ENCODE data around the gene AMDHD1. TPM values are rescaled to one million over a fixed set of nuclear protein-coding genes. Genes with fewer than 3 reads are reported as not detected.

Gene AMDHD1
- total RNA-seq, 1 donor from 2014 or later: 0.42 TPM

DNA sequence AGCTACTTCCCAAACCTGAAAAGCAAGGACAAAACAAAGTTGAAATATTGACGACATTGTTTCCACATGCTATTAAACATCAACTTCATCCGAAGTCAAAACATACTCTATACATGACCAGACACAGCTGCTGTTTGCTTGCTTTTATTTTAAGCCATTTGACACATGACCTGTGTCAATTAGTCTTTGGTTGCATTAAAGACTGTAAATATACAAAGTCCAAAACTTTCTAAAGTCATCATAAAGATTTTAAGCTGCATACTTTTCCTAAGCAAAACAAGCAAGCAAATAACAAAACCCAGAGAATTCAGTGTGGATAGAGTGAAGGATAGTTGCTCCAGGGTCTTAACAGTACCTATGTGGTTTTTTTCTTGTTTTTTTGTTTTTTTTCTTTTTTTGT, 31.2 kb downstream of the AMDHD1 start:
- Mint-ChIP-seq H3K27ac (ENCODE audit: unreplicated experiment) (no peak overlapping the region), H3K4me3 (ENCODE audit: unreplicated experiment) (no peak overlapping the region), H3K4me1 (ENCODE audit: low read depth) (no peaks in the 10 kb centered on the region), H3K27me3 (ENCODE audit: low read depth) (no peaks in the 10 kb centered on the region), H3K36me3 (ENCODE audit: low read depth) (no peaks in the 10 kb centered on the region), H3K9me3 (ENCODE audit: low read depth) (no peaks in the 10 kb centered on the region)
- TF ChIP-seq, protein P1, sequence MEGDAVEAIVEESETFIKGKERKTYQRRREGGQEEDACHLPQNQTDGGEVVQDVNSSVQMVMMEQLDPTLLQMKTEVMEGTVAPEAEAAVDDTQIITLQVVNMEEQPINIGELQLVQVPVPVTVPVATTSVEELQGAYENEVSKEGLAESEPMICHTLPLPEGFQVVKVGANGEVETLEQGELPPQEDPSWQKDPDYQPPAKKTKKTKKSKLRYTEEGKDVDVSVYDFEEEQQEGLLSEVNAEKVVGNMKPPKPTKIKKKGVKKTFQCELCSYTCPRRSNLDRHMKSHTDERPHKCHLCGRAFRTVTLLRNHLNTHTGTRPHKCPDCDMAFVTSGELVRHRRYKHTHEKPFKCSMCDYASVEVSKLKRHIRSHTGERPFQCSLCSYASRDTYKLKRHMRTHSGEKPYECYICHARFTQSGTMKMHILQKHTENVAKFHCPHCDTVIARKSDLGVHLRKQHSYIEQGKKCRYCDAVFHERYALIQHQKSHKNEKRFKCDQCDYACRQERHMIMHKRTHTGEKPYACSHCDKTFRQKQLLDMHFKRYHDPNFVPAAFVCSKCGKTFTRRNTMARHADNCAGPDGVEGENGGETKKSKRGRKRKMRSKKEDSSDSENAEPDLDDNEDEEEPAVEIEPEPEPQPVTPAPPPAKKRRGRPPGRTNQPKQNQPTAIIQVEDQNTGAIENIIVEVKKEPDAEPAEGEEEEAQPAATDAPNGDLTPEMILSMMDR (IDR thresholded peaks at IDR 0.05): no peak
- DNase-seq (ENCODE audit: low spot score): no peak

DNA sequence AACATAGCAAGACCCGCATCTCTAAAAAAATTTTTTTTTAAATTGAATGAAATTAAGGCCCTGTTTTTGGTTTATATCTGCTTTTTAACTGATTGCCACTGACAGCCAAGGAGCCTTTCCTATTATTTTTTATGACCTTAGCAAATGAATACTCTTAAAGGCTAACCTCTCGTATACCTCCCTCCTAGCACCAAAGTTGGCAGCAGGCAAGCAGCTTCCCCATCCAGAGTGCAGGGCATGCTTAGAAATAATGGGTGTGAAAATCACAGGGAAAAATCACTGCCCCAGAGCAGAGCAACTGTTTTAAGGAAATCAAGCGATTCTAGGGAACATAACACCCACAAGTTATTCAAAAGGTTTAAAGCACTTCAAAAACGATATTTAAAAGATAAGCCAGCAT, 32.4 kb downstream of the AMDHD1 start:
- H3K4me3 Mint-ChIP-seq (ENCODE audit: unreplicated experiment): no peak overlapping the region
- H3K4me1 Mint-ChIP-seq (ENCODE audit: low read depth): no peaks in the 10 kb centered on the region
- TF ChIP-seq, protein P1 (IDR thresholded peaks at IDR 0.05): no peak
- H3K27ac Mint-ChIP-seq (ENCODE audit: unreplicated experiment): no peak overlapping the region
- no peaks in the 10 kb centered on the region for H3K36me3 Mint-ChIP-seq (ENCODE audit: low read depth)
- no peaks in the 10 kb centered on the region for H3K9me3 Mint-ChIP-seq (ENCODE audit: low read depth)
- DNase-seq (ENCODE audit: low spot score): no peak
- H3K27me3 Mint-ChIP-seq (ENCODE audit: low read depth): no peaks in the 10 kb centered on the region

DNA sequence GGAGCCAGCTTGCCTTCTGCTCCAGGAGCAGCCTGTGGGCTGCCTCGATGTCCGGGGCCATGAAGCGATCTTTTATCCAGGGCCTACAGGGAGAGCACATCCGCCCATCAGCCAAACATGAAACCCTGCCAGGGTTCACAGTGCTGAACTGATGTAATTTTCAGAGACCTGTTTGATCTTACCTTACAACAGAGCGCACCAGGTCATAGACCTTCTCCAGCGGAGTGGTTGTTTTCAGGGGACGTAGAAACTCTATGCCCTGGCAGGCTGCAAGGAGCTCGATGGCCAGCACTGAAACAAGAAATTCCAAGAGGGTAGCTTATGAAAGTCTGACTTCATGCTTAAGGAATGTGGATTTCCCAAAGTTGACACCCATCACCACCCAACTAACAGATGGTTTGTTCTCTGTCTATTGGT, 33.3 kb downstream of the AMDHD1 start:
- Mint-ChIP-seq H3K27ac (ENCODE audit: unreplicated experiment) (no peak overlapping the region), H3K27me3 (ENCODE audit: low read depth) (no peaks in the 10 kb centered on the region), H3K9me3 (ENCODE audit: low read depth) (no peaks in the 10 kb centered on the region), H3K4me1 (ENCODE audit: low read depth) (no peaks in the 10 kb centered on the region), H3K4me3 (ENCODE audit: unreplicated experiment) (no peak overlapping the region), H3K36me3 (ENCODE audit: low read depth) (no peaks in the 10 kb centered on the region)
- TF ChIP-seq, protein P1 (IDR thresholded peaks at IDR 0.05): no peak
- DNase-seq (ENCODE audit: low spot score): no peak

DNA sequence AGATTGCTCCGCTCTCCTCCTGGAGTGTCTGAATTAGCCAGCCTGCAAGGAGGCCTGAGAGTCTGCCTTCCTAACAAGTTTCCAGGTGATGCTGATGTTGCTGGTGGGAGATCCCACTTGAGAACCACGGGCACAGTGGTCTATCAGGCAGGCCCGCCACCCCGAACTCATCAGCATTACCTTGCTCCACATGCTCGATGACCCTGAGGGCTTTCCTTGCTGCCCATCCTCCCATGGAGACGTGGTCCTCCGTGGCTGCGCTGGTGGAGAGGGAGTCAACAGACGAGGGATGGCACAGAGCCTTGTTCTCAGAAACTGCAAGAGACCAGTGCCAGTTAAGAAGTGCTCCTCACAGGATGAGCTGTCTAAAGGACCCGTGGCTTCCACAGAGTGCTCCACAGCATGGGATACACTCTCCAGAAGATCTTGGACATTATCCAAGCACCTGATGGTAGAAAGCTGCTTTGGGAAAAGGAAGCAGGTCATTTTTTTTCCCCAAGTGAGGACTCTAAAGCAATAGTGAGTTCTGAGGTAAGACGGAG, 34.7 kb downstream of the AMDHD1 start:
- Mint-ChIP-seq H3K27ac (ENCODE audit: unreplicated experiment) (no peak overlapping the region), H3K36me3 (ENCODE audit: low read depth) (no peaks in the 10 kb centered on the region), H3K9me3 (ENCODE audit: low read depth) (no peaks in the 10 kb centered on the region), H3K4me1 (ENCODE audit: low read depth) (no peaks in the 10 kb centered on the region), H3K27me3 (ENCODE audit: low read depth) (no peaks in the 10 kb centered on the region), H3K4me3 (ENCODE audit: unreplicated experiment) (no peak overlapping the region)
- DNase-seq (ENCODE audit: low spot score): no peak
- TF ChIP-seq, protein P1 (IDR thresholded peaks at IDR 0.05): no peak

DNA sequence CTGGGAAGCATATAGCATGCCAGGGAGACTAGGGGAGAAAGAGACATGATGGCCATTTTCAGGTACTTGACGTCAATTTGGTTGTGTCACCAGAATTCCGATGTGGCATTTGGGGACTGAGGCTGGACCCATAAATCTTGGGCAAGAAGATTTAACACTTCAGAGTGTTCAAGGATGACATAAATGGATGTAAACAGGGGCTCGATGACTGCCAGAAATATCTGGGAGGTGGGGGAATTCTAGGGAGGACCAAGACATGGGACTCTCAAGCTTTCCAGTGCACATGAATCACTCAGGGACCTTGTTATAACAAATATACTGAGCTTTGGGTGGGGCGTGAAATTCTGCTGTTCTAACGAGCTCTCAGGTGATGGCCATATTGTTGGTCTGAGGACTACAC, 35.2 kb downstream of the AMDHD1 start:
- Mint-ChIP-seq H3K4me1 (ENCODE audit: low read depth) (no peaks in the 10 kb centered on the region), H3K4me3 (ENCODE audit: unreplicated experiment) (no peak overlapping the region), H3K27ac (ENCODE audit: unreplicated experiment) (no peak overlapping the region), H3K27me3 (ENCODE audit: low read depth) (no peaks in the 10 kb centered on the region), H3K9me3 (ENCODE audit: low read depth) (no peaks in the 10 kb centered on the region), H3K36me3 (ENCODE audit: low read depth) (no peaks in the 10 kb centered on the region)
- TF ChIP-seq, protein P1 (IDR thresholded peaks at IDR 0.05): no peak
- no peak for DNase-seq (ENCODE audit: low spot score)

Measured in chondrocyte (in vitro differentiated cells).